DND-41 (cell line): ENCODE results near the gene SHC4.

Experiments used
- ATAC-seq: fragments of 200-7000 bp; cut with Tn5 transposase; 3 replicates; pipeline ENCODE4 v1.9.1; 2021; ENCODE audit warnings: low read depth; ENCODE audit not compliant: insufficient read depth
- DNase-seq: peaks from one replicate; pipeline ENCODE4 v3.0.0-alpha.2; 2020
- H2AFZ ChIP-seq: 2 replicates; pipeline ENCODE4 v1.6.0; 2012; ENCODE audit warnings: low read depth, low read length
- H3K27ac ChIP-seq: 2 replicates; pipeline ENCODE4 v1.5.1; 2012; ENCODE audit warnings: low read length, inconsistent platforms
- H3K27me3 ChIP-seq: fragments of 200-600 bp; sonication (generic); 2 replicates; pipeline ENCODE4 v1.6.0; 2012; ENCODE audit warnings: low read length, mild to moderate bottlenecking, inconsistent platforms; ENCODE audit not compliant: insufficient read depth, poor library complexity
- H3K36me3 ChIP-seq: 2 replicates; pipeline ENCODE4 v1.5.1; 2012; ENCODE audit warnings: low read length, inconsistent platforms; ENCODE audit not compliant: insufficient read depth
- H3K4me1 ChIP-seq: 2 replicates; pipeline ENCODE4 v1.5.1; 2012; ENCODE audit warnings: mild to moderate bottlenecking, low read length; ENCODE audit not compliant: insufficient read depth
- H3K4me2 ChIP-seq: 2 replicates; pipeline ENCODE4 v1.6.0; 2012; ENCODE audit warnings: mild to moderate bottlenecking, moderate library complexity, low read length, inconsistent platforms; ENCODE audit not compliant: insufficient read depth
- H3K4me3 ChIP-seq, 2 experiments: fragments of 200-600 bp in 1 of 2; shearing (Covaris generic) in 1 of 2; 2 replicates each; pipeline ENCODE4 v1.5.1; 2012 to 2016; ENCODE audit warnings: inconsistent platforms in 2 of 2, low read length in 2 of 2, mild to moderate bottlenecking in 2 of 2, low read depth in 1 of 2, moderate library complexity in 1 of 2
- H3K79me2 ChIP-seq: 2 replicates; pipeline ENCODE4 v1.6.0; 2012; ENCODE audit warnings: low read length, inconsistent platforms; ENCODE audit not compliant: insufficient read depth
- H3K9ac ChIP-seq: 2 replicates; pipeline ENCODE4 v1.6.0; 2012; ENCODE audit warnings: low read depth, mild to moderate bottlenecking, inconsistent platforms, low read length, moderate library complexity
- H3K9me3 ChIP-seq: 2 replicates; pipeline ENCODE4 v1.5.1; 2012; ENCODE audit warnings: low read length, moderate library complexity, mild to moderate bottlenecking, inconsistent platforms; ENCODE audit not compliant: insufficient read depth, severe bottlenecking
- H4K20me1 ChIP-seq: 2 replicates; pipeline ENCODE4 v1.6.0; 2012; ENCODE audit warnings: low read length; ENCODE audit not compliant: insufficient read depth
- CTCF ChIP-seq: IDR thresholded peaks from 2 replicates; pipeline ENCODE4 v1.5.1; 2012; ENCODE audit warnings: borderline replicate concordance, low read length, moderate library complexity, mild to moderate bottlenecking; ENCODE audit not compliant: poor library complexity, severe bottlenecking; ENCODE audit errors: extremely low read depth
- EZH2 ChIP-seq: IDR thresholded peaks from 3 replicates; pipeline ENCODE4 v1.6.1; 2012; ENCODE audit warnings: borderline replicate concordance, low read depth, mild to moderate bottlenecking, moderate library complexity, low read length, inconsistent platforms; ENCODE audit not compliant: severe bottlenecking

The SHC4 gene

GRCh38 chr15:48859426-48859825, 104.3 kb downstream of the SHC4 start:
- TF ChIP-seq EZH2 (no peak), CTCF (no peak)
- no peaks in the 10 kb centered on the region for H3K79me2 ChIP-seq
- H3K36me3 ChIP-seq, result no peaks in the 10 kb centered on the region
- no peaks in the 10 kb centered on the region for H4K20me1 ChIP-seq
- H3K9ac ChIP-seq, result no peak overlapping the region
- H3K4me2 ChIP-seq, result no peak overlapping the region
- no peak overlapping the region for H3K27ac ChIP-seq
- no peak for ATAC-seq
- peaks cover 2% of the 10 kb centered on the region for H3K27me3 ChIP-seq
- no peak overlapping the region for H2AFZ ChIP-seq
- no peaks in the 10 kb centered on the region for H3K9me3 ChIP-seq
- no peak overlapping the region for H3K4me3 ChIP-seq
- DNase-seq, result no peak
- H3K4me1 ChIP-seq, result peaks cover 7% of the 10 kb centered on the region; the same call in 1 of the 2 replicates

- Histone ChIP-seq H3K9ac (no peak overlapping the region), H2AFZ (no peak overlapping the region), H3K27me3 (peaks cover 2% of the 10 kb centered on the region), H4K20me1 (no peaks in the 10 kb centered on the region), H3K79me2 (no peaks in the 10 kb centered on the region), H3K27ac (no peak overlapping the region), H3K4me1 (peaks cover 7% of the 10 kb centered on the region; the same call in 1 of the 2 replicates), H3K4me2 (no peak overlapping the region), H3K36me3 (no peaks in the 10 kb centered on the region), H3K9me3 (no peaks in the 10 kb centered on the region), H3K4me3 (no peak overlapping the region)
- no peak for ATAC-seq
- DNase-seq, result no peak
- TF ChIP-seq EZH2 (no peak), CTCF (no peak)
Observed at GRCh38 chr15:48858401-48858800, 105.3 kb downstream of the SHC4 start.

GRCh38 chr15:48856942-48857341, 106.8 kb downstream of the SHC4 start:
- H3K4me2 ChIP-seq, result no peak overlapping the region
- no peaks in the 10 kb centered on the region for H3K9me3 ChIP-seq
- DNase-seq, result no peak
- no peaks in the 10 kb centered on the region for H3K79me2 ChIP-seq
- H3K9ac ChIP-seq, result no peak overlapping the region
- no peak overlapping the region for H3K27ac ChIP-seq
- H4K20me1 ChIP-seq, result no peaks in the 10 kb centered on the region
- TF ChIP-seq CTCF (no peak), EZH2 (no peak)
- H3K4me1 ChIP-seq, result no peaks in the 10 kb centered on the region
- ATAC-seq, result no peak
- no peak overlapping the region for H2AFZ ChIP-seq
- peaks cover 2% of the 10 kb centered on the region for H3K27me3 ChIP-seq
- no peaks in the 10 kb centered on the region for H3K36me3 ChIP-seq
- H3K4me3 ChIP-seq, result no peak overlapping the region
